ENCODE measurements around the gene LIN37.
"Not testable (repeated sequence)": the region's sequence is repeated elsewhere in the genome, so short reads cannot be mapped to it uniquely, and the experiment has no call there.

Gene LIN37

DNA sequence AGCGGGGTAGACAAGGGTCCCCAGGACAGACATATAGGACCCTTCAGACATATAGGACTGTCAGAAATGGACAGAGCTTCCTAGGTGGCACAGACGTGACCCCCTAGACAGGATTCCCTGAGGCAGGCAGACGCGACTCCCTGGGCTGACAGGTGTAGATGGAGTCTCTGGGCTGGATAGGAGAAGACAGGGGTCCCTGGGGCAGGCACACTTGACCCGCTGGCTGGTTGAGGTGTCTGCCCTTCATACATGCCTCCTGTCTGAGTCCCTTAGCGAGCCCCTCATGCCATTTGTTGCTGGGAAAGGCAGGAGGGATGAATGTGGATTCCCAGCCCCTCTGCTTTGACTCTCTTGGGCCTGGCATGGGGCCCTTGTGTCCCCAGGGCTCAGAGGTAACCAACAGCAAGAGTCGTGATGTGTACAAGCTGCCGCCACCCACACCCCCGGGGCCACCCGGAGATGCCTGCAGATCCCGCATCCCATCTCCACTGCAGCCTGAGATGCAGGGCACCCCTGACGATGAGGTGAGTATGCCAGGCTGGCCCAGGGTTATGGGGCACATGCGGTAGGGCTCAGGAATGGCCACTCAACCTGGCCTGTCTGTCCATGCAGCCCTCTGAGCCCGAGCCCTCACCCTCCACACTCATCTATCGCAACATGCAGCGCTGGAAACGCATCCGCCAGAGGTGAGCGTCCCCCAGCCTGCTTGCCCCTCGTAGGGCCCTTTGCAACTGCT is 5.4 kb downstream of the LIN37 start:
- ATAC-seq: no peak
- DNase-seq: no peak

DNA sequence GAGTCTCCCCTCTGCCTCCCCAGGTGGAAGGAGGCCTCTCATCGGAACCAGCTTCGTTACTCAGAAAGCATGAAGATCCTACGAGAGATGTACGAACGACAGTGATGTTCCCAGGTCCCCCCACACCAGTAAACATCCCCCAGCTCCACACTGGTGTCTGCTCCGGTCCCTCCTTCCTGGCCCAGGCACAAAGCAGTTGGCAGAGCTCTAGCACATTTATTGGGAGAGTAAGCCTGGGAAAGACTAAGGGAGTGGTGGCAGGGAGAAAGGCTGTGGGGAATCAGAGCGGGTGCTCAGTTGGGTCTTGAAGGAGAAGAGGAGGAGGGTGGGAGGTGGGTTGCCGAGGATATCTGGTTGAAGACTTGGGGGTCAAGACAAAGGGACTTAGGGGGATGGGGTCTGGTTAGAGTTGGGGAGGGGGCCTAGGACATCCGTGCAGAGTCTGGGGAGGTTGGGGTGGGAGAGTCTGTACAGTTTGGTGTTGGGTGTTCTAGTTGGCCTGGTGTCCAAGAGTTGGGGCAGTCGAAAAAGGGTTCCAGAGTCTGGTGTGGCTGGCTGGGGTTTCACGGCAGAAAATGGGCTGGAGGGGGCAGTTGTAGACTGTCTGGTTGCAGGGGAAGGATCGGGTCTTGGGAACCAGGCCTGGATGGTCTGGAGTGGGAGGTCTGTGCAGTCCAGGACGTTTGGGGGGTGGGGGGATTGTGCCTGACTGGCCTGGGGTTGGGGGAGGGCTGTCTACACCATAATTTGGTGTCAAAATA is 6.2 kb downstream of the LIN37 start:
- no peak for ATAC-seq
- DNase-seq: no peak

DNA sequence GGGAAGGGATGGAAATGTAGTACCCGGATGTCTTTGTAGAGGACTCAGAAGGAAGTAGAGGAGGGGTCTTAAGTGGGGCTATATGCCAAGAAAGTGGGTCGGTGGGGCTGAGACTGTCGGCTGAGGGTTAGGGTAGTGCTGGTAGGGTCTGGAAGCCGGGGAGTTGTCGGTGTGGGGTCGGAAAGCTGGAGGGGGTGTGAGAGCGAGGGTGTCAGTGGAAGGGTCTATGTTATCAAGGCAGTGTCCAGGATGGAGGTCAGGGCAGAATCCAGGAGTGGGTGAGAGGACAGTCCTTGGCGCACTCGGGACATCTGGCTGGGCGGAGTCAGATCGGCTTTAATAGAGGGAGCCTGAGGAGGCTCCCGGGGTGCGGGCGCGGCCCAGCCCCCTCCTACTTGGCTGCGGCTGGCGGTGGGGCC is 6.8 kb downstream of the LIN37 start:
- ATAC-seq (no peak), DNase-seq (no peak)

DNA sequence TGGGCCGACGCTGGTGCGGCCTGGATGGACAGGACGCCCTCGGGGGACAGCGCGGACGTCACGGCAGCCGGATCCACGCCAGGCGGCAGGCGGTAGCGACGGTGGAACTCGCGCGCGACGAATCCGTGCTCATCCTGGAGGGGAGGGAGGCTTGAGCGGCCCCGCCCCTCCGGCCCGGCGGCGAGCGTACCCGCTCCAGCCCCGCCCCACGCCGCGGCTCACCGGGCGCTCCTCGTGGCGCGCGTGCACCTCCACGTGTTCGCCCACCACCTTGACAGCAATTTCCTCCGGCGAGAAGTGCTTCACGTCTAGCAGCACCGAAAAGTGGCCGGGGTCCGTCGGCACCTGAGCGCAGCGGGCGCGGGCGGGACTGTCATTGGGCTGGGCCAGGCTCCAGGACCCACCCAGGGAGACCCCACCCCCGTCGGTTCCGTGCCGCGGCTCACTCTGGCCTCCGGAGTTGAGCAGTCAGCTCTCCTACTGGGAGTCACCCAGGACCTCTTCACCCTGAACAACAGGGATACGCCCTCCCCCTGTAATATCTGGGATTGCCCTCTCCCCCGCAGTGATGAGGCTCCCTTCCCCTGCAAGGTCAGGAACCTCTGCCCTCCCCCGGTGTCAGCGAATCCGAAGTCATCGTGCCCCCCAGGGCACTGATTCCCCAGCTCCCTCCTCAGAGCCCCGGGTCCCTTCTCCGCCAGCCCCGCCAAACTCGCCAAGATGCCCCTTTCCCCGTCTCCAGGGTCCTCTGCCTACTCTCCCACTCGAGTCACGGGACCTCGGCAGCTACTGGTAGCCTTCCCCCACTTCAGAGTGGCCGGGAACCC is 7.4 kb downstream of the LIN37 start:
- ATAC-seq: no peak
- DNase-seq: peak; percentile 57

DNA sequence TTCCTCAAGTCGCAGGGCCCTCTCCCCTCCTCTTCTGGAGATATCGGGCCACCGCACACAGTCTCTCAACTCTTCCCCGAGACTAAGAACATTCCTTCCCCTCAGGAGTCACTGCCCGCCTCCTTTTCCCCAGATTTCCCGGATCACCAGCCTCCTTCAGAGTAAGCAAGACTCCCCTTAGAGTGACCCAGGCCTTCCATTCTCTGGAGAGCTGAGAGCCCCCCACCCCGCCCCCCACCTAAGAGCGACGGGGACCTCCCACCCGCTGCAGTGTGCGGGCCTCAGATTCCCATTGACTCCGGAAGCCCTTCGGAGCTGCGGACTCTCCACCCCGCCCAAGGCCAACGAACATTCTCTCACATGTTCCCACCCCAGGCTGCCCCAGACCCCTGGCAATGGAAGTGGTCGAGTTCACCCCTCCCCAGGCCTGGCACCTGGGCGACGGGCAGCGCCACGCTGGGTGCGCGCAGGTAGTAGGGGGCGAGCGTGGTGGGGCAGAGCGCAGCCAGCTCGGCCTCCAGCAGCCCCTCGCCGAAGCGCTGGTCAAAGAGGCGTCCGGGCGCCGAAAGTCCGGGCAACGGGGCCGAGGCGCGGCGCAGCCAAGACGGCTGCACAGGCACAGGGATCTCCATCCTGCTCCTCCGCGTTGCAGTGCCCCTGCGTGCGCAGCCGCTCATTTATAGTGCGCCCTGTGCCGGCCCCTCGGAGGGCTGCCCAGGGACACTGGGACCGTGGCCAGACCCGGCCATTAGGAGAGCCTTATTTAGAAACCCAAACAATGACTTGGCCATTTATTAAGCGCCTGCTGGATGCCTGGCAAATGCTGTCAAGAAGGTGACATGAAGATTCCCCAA is 8.2 kb downstream of the LIN37 start, which contains the start of gene HSPB6:
Gene HSPB6, minus strand, starts transcription at position 653 of the 854 bp plus-strand sequence. Its CDS starts 21 bp downstream, at position 632.
- DNase-seq (no peak), ATAC-seq (no peak)

DNA sequence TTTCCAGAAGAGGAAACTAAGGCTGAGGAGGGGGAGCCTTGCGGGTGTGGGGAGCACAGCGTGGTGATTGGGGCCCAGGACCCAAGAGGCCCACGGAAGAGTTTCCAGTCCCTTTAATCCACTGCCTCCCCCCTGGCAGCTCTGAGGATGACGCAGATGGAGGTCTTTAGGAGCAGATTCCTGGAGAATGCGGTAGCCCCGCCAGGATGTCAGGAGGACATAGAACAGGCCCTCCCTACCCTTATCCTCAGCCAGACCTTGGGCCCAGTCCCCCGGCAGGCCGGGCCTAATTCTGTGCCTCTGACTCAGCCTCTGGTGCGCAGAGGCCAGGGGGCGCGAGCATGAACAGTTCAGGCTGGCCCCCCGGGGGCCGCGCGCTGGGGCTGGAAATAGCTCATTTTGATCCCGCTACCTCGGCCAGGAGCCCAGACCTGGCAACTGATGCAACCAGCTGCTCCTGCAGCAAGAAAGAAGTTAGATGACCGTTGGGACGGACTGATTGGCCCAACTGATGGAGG is 8.9 kb downstream of the LIN37 start:
- DNase-seq: peak; percentile 48

DNA sequence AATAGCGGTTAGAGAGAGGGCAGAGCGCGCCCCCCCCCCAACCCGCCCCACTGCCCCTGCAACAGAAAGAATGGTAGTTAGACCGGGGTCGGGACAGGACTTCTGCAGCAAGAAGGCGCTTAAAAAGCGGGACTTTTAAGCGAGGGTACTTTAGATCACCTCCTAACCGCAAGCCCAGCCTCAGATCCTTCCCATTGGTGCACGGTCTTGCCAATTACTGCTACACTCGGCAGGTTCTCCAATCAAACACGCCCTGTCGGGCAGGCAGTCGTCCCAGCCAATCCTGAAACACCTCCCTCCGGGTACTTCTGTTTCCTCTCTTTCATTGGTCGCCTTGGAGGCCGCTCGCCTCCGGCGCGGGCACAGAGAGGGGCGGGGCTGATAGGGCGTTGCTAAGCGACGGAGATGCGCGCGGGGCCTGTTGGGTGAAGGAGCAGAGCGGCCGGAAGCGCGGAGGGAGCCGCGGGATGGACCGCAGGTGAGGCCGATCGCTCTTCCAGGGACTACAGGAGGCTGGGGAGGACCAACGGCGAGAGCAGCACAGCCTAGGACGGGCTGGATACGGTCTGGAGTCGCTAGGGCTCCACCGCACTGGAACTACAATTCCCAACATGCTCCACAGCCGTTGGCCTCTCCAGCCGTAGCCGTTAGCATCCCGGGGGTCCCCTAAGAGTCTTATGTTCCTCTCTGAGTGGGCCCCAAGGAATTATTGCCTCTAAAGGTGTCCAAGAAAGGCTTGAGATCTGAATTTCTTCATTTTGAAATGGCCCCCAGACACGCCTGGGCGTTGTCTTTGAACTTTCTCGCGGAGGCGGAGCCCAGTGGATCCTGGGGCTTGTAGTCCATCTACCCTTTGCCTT is 9.6 kb downstream of the LIN37 start, which contains the start of gene PROSER3:
Gene PROSER3, plus strand, starts transcription at position 428 of the 860 bp plus-strand sequence. Its CDS starts 40 bp downstream, at position 468.
- ATAC-seq (peak; percentile 98), DNase-seq (peak; percentile 98)

More for the DNA sequence above, 8.9 kb downstream of the LIN37 start:
- ATAC-seq: peak; percentile 24

DNA sequence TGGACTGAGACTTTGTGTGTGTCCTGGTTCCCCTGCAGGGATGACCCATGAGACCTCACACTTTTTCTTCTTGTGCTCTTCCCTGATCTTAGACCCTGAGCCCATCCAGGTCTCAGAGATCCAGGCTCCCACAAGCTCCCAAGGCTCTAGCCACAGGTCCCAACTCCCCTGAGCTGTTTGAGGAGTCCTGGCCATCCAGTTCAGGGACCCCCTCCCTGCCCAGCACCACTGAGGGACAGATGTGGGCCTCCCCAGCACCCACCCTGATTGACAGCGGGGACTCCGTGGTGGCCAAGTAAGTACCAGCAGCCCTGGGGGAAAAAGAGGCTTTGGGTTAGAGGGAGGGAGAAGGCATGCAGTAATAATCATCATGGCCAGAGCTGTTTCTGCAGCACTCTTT is 11.3 kb downstream of the LIN37 start:
- no peak for ATAC-seq

DNA sequence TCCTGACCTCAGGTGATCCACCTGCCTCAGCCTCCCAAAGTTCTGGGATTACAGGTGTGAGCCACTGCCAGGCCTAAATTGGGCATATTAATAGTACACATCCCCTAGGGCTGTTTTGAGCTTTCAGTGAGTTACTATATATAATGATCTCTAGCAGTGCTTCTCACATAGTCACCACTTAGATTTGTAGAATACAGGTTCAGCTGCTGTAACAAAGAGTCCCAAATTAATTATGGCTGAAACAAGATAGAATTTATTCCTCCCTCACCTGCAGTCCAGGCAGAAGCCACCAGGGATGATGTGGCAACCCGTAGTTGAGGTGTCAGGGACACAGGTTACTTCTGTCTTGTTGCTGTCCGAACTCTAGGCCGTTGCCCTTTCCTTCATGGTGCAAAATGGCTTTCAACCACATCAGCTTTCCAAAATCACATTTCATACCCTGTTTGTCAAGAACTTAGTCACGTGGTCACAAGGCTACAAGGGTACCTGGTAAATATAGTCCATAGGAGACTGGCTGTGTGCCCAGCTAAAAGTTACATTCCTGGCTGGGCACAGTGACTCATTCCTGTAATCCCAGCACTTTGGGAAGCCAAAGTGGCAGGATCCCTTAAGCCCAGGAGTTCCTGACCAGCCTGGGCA is 12.5 kb downstream of the LIN37 start:
- ATAC-seq: no peak
- no peak for DNase-seq

More for the DNA sequence above, 11.3 kb downstream of the LIN37 start:
- no peak for DNase-seq

DNA sequence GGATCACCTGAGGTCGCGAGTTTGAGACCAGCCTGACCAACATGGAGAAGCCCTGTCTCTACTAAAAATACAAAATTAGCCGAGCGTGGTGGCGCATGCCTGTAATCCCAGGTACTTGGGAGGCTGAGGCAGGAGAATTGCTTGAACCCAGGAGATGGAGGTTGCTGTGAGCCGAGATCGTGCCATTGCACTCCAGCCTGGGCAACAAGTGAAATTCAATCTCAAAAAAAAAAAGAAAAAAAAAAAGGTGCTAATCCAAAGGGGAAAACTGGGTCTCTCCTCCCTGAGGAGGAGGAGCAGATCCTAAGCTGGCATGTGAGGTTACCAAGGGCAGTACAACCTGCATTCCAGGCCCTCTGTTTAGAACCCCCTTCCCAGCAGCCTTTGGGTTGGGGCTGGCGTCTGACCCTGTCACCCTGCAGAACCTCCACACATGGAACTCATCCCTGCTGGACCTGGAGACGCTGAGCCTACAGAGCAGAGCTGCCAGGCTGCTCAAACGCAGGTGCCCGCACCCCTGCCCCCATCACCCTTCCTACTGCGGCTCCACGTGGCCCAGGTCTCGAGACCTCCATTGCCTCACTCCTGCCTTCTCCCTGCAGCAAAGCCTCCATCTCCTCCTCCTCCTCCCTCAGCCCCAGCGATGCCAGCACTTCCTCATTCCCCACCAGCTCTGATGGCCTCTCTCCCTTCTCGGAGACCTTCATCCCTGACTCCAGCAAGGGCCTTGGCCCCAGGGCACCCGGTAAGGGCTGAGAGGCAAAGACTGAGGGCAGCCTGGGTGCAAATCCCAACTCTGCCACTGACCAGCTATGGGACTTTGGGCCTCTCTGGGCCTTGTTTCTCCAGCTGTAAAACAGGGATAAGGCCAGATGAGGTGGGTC is 16.3 kb downstream of the LIN37 start:
- no peak for DNase-seq
- ATAC-seq: no peak

DNA sequence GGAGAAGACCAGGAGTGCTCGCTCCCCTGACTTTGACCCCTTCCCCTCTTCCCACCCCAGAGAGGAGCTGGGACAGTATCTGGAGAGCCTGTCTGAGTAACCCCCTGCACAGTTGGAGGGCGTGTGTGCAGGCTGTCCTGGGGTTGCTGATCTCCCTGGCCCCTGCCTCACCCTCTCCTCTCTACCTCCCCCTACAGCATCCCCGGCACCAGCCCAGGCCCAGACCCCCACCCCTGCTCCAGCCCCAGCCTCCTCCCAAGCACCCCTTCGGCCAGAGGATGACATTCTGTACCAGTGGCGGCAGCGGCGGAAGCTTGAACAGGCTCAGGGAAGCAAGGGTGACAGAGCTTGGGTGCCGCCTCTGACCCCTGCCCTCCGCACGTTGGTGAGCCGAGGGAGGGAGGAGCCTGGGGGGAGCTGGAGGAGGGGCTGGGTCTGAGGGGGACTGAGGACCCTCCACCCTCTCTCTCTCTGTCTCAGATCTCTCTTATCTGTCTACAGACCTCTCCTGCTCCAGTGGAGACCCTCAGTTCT is 18.3 kb downstream of the LIN37 start:
- no peak for DNase-seq
- ATAC-seq: no peak

DNA sequence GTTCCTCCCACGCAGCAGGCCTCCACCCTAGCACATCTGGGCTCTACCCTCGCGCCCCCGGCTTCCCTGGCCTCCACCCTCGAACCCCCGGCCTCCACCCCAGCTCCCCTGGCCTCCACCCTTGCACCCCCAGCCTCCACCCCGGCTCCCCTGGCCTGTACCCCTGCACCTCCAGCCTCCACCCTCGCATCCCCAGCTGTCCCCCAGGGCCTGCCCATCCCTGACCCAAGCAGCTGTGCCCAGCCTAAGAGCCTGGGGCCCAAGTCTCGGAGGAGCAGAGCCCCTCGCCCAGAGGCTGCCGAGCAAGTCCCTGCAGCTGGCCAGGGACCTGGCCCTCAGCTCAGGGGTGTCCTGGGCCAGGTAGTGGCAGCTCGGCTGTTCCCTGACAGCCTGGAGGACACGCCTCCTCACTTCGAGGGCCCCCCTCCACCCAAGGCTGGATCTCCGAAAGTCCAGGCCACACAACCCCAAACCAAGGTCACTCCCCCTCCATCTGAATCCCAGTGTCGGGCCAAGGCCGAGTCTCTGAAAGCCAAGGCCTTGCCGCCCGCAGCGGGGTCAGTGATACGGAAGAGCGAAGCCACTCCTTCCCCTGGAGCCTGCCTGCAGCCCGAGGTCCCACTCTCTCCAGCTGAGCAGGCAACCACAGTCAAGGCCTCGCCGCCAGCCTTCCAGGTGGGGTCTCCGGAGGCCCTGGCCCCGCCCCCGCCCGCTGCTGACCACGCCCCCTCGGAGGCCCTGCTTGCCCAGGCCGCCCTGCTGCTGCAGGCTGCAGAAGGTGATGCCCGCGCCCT is 19.1 kb downstream of the LIN37 start:
- no peak for DNase-seq
- no peak for ATAC-seq

DNA sequence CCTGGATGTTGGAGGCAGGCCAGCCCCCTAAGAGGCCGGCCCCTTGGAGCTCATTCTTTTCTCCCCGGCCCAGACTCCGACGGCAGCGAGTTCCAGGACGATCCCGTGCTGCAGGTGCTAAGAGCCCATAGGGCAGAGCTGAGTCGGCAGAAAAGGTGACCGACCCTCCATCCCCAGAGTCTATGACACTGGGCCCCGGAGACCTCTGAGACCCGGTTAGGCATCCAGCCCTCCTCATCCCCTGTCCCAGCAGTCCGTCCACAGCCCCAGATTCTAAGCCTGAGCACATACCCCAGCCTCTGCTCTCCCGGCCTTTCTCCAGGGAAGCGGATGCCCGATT is 19.7 kb downstream of the LIN37 start:
- no peak for DNase-seq

DNA sequence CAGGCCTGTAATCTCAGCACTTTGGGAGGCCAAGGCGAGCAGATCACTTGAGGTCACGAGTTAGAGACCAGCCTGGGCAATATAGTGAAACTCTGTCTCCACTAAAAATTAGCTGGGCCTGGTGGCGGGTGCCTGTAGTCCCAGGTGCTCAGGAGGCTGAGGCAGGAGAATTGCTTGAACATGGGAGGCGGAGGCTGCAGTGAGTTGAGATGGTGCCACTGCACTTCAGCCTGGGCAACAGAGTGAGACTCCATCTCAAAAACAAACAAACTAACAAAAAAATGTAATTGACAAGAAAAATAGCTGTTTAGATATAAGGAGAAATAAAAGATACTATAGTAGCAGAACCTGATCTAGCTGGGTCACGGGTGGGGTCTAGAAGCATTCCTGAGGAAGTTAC is 24.0 kb downstream of the LIN37 start:
- ATAC-seq: not testable (repeated sequence)

More for the DNA sequence above, 19.7 kb downstream of the LIN37 start:
- ATAC-seq: no peak

DNA sequence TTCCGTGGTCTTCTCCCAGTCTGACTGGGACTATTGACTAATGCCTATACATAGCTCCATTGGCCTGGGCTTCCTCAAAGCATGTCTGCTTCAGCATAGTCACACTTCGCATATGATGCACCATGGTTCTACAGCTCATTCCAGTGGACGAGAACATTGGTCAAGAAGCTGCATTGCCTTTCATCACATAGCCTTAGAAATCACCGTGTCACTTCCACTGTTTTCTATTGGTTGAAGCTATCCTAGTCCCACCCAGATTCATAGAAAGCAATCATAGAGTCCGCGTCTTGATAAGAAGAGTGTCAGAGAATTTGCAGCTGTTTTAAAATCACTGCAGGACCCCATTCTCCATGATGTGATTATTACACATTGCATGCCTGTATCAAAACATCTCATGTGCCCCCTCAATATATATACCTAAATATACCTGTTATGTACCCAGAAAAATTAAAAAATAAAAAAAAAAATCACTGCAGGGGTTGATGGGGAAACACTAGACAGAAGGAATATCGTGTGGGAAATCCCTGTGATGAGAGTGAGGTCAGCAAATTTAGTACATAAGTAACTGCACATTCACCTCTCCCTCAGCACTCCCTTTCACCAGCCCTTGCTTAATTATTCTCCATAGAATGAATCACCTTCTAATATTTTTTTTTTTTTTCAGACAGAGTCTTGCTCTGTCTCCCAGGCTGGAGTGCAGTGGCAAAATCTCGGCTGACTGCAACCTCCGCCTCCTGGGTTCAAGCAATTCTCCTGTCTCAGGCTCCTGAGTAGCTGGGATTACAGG is 24.8 kb downstream of the LIN37 start:
- ATAC-seq (no peak), DNase-seq (no peak)

More for the DNA sequence above, 24.0 kb downstream of the LIN37 start:
- DNase-seq: not testable (repeated sequence)

DNA sequence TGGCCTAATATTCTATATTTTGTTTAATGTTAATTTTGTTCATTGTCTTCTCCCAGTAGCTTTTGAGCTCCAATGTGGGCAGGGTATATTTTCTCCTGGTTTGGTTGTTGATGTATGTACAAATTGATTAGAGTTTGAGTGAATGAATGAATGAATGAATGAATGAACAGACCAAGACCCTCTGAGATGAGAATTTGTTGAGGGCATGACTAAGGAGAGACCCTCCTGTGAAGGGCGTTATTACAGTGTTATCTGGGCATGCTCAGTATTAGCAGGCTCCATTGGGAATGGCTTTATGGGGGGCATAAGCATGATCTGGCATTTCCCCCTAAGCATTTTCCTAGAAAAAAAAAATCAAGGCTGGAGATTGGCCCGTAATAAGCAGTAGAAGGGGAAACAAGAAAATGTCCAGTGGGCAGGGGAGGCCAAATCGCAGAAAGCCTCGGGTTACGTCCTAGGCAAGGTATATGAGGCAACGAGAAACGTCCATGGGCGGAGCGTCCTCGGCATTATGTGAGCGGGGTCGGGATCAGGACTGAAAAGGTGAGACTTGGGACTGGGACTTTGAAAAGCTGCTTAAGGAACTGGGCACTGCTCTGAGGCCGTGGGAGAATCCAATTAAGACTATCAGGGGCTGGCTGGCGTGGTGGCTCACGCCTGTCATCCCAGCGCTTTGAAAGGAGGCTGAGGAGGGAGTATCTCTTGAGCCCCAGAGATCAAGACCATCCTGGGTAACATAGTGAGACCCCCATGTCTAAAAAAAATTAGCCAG is 26.1 kb downstream of the LIN37 start:
- no peak for DNase-seq

More for the DNA sequence above, 26.1 kb downstream of the LIN37 start:
- no peak for ATAC-seq

Data from stimulated activated naive CD8-positive, alpha-beta T cell treated with anti-CD3 and anti-CD28 coated beads, Interleukin-15, Interleukin-2, amounts not matched to agents 100 U/mL and 50 U/mL, for 24 hours (primary cell).